Hindlimb muscle (tissue), 1 donor: Measurements from ENCODE around the gene BRI3. TPM values are rescaled to one million over a fixed set of nuclear protein-coding genes. Genes with fewer than 3 reads are reported as not detected.

ENCODE experiments used
- DNase-seq: peaks from one replicate; pipeline ENCODE4 v3.0.0-alpha.2; 2013
- polyA plus RNA-seq: library from polyadenylated mRNA; unstranded; fragments of 120-200 nt; gene quantifications from one replicate; pipeline ENCODE4 v1.2.1, GENCODE V29; 2013; ENCODE audit not compliant: insufficient read length

Gene BRI3
- polyA plus RNA-seq = 98.3 TPM

GRCh38 chr7:98280791-98281756 lies at the start of gene BRI3:
Gene BRI3 (plus strand): TSS chr7:98281686. CDS start chr7:98281796, 110 bp downstream.
- peak; percentile 86 for DNase-seq

- no peak for DNase-seq
Measured at GRCh38 chr7:98232263-98232585, 49.3 kb upstream of the BRI3 start.

- DNase-seq = no peak
Measured at GRCh38 chr7:98232799-98233198, 48.7 kb upstream of the BRI3 start.

GRCh38 chr7:98233219-98234070 lies 48.0 kb upstream of the BRI3 start:
- no peak for DNase-seq

GRCh38 chr7:98234429-98235147 lies 46.9 kb upstream of the BRI3 start:
- DNase-seq = no peak

GRCh38 chr7:98235901-98236300 lies 45.6 kb upstream of the BRI3 start:
- no peak for DNase-seq

- DNase-seq = no peak
Measured at GRCh38 chr7:98236355-98237185, 44.9 kb upstream of the BRI3 start.

GRCh38 chr7:98238076-98238475 lies 43.4 kb upstream of the BRI3 start:
- no peak for DNase-seq

GRCh38 chr7:98238976-98239375 lies 42.5 kb upstream of the BRI3 start:
- DNase-seq = no peak

- no peak for DNase-seq
Measured at GRCh38 chr7:98240961-98241673, 40.4 kb upstream of the BRI3 start.

GRCh38 chr7:98241674-98242241 lies 39.7 kb upstream of the BRI3 start:
- DNase-seq = no peak

- no peak for DNase-seq
Measured at GRCh38 chr7:98242342-98242741, 39.1 kb upstream of the BRI3 start.

GRCh38 chr7:98242934-98243333 lies 38.6 kb upstream of the BRI3 start:
- DNase-seq = no peak

- DNase-seq = no peak
Measured at GRCh38 chr7:98244871-98245270, 36.6 kb upstream of the BRI3 start.

- DNase-seq = no peak
Measured at GRCh38 chr7:98248156-98248555, 33.3 kb upstream of the BRI3 start.

- DNase-seq = no peak
Measured at GRCh38 chr7:98249106-98249505, 32.4 kb upstream of the BRI3 start.

GRCh38 chr7:98250789-98251188 lies 30.7 kb upstream of the BRI3 start:
- no peak for DNase-seq

GRCh38 chr7:98251231-98251600 lies 30.3 kb upstream of the BRI3 start:
- DNase-seq = no peak

GRCh38 chr7:98251601-98252424 lies 29.7 kb upstream of the BRI3 start, which contains the start of gene TECPR1:
Gene TECPR1 (minus strand): TSS chr7:98252232. CDS start chr7:98246146, 6,086 bp downstream.
- DNase-seq = peak; percentile 93
